IPS DF 4.7 (cell line): Measurements from ENCODE around the gene FHIP2A.
"Not testable (repeated sequence)": the region's sequence is repeated elsewhere in the genome, so short reads cannot be mapped to it uniquely, and the experiment has no call there.

Experiments used
- DNase-seq: peaks from one replicate; pipeline ENCODE4 v3.0.0-alpha.2; 2013; ENCODE audit warnings: low spot score; ENCODE audit errors: extremely low read depth

FHIP2A gene, protein sequence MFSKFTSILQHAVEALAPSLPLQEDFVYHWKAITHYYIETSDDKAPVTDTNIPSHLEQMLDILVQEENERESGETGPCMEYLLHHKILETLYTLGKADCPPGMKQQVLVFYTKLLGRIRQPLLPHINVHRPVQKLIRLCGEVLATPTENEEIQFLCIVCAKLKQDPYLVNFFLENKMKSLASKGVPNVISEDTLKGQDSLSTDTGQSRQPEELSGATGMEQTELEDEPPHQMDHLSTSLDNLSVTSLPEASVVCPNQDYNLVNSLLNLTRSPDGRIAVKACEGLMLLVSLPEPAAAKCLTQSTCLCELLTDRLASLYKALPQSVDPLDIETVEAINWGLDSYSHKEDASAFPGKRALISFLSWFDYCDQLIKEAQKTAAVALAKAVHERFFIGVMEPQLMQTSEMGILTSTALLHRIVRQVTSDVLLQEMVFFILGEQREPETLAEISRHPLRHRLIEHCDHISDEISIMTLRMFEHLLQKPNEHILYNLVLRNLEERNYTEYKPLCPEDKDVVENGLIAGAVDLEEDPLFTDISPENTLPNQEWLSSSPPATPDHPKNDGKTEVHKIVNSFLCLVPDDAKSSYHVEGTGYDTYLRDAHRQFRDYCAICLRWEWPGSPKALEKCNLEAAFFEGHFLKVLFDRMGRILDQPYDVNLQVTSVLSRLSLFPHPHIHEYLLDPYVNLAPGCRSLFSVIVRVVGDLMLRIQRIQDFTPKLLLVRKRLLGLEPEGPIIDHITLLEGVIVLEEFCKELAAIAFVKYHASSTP

DNA sequence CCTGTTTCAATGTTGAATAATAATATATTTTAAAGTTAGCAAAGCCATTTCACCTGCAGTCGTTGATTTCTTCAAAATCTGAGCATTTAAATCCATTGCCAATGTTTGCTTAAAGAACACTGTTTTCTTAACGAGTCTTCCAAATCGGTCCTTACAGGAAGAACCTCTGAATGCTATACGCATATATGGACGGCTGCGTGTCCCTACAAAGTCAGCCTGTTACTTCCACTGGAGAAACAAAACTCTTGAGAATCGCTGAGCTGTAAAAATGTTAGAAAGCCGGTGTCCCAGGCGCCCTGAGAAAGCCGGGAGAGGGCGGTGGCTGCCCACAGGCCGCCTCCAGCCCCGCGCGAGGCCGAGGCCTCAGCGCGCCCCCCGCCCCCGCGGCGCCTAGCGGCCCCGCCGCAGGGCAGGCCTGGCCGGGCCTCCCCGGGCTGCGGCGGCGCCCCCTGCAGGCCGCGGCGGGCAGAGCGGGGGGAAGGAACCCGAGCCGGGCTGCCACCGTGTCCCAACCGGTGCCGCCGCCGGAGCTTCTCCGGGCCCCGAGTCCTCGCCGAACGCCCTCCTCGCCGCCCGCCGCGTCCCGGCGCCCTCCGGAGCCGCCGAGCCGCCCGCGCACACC, at the start of gene FHIP2A:
FHIP2A (plus strand) TSS at position 488 of the 622 bp plus-strand sequence. CDS start 299 bp downstream, outside the sequence.
- DNase-seq: no peak

DNA sequence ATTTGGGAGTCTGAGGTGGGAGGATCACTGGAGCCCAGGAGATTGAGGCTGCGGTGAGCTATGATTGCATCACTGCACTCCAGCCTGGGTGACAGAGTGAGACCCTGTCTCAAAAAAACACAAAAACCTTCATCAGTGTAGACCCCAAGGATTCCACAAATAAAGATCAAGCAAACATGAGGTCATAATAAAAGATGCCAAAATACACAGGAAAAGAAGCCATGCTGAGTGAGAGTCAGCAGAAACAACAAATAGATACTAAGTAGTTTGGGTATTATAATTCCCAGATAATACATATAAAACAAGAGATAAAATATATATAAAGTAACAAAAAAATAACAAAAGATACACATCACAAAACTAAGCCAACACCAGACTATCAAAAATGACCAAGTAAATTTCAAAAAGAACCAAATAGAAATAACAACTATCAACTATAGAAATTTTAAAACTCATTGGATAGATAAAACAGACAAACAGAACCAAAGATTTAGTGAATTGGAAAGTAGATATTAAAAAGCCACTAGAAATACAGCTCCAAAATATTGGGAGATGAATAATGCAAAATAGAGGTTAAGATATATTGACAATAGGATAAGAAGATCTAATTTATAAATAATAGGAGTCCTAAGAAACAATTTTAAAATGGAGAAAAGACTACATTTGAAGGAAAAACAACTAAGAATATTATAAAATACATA, 48.9 kb upstream of the FHIP2A start:
- no peak for DNase-seq

DNA sequence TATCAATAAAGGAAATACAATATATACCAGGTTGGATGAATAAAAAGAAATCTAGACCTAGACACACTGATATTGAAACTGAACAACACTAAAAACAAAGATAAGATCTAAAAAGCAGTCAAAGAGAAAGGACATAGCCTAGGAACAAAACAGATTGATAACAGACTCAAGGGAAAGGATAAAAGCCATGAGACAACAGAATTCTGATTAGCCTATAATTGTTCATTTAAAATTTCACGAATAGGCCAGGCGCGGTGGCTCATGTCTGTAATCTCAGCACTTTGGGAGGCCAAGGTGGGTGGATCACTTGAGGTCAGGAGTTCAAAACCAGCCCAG, 48.4 kb upstream of the FHIP2A start:
- no peak for DNase-seq

DNA sequence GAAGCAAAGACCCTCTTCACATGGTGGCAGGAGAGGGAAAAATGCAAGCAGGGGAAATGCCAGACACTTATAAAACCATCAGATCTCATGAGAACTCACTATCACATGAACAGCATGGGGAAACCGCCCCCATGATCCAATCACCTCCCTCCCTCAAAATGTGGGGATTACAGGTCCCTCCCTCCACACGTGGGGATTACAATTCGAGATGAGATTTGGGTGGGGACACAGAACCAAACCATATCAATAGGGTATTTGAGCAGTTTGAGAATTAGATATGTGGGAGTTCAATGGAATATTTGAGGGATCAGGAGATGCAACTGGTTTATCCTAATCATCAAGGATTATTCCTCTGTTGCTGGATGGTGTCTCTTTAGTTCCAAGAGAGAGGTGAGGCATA, 46.5 kb upstream of the FHIP2A start:
- DNase-seq: not testable (repeated sequence)

DNA sequence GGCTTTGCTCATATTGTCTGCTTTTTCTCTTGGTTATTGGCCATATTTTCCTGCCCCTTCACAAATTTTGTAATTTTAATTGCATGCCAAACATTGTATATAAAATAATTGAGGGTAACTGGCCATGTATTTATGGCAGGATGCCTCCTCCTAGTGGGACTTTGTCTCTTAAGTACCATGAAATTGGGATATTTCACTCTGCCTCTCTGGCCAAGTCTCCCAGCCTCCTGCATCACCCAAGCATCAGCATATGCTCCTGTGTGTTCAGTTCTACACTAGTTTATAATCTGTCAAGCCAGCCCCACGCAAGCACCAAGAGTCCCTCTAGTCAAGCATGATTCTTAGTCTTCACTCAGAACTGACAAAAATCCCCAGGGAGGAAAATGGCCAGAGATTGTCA, 44.2 kb upstream of the FHIP2A start:
- no peak for DNase-seq

DNA sequence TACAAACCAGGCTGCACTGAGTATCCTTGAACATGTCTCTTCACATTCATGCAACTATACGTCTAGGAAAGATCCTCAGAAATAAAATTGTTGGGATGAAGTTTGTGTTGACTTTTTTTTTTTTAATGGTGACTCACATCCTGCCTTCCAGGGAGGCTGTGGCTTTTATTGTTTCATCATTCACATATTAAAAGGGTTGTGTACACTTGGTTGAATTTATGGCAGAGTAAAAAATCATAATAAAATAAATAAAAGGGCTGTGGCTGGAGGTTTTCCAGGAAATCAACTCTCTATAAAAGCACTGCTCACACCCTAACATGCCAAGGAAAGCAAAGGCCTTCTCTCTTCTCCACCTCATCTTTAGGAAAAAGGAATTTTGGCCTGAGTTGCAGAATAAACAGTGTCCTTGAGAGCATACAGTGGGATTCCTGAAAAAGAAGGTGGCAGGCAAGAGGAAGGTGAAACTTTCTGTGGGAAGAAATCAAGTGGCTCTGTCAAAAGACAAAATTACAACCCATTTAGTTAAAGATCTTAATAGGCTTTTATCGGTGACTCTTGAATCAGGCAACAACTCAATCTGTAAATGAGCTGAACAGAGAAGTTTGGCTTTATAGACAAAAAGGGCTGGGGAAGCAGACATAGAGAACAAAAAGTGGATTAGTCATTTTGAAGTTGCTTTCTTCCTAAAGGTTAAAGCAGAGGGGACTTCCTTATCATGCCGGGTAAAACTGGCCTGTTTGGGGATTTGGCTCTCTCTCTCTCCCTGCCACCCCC, 41.6 kb upstream of the FHIP2A start:
- no peak for DNase-seq

DNA sequence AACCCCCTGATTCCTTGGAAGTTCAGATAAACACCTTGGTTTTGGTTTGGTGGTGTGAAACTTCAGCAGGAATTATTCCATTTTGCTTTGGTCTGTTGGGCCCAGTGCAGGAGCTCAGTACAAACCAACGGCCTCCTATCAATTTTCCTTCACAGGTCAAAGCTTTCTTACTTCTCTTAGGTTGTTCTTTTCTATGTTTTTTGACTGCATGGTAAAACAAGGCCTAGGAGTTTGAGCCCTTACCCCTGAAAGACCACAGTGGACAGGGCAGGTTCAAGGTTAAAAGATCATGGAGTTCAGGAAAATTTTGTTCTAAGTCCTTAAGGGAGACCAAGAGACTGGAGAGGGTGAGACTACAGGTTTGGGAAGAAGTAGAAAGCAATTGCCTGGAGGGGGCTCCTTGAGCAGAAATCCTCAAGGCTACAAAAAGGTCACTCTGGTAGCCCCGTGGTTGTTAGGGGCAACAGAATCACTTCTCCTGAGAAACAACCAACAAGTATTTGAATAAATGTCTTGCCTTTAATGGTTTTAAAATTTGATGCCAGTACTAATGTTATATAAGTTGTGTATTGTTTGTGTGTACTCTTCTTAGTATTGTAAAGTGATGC, 40.9 kb upstream of the FHIP2A start:
- DNase-seq: no peak

DNA sequence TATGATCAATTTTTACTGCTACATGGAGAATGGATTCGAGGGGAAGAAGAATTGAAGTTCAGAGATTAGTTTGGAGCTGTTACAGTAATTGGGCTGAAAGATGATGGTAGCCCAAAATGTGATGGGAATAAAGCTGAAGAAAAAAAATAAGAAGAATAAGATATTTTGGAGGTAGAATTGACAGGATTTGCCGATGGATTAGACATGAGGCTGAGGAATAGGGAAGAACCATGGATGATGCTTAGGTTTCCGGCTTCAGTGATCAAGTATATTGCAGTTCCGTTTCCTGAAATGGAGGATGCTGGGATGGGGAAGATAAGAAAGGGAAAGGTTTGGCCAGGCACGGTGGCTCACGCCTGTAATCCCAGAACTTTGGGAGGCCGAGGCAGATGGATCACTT, 38.9 kb upstream of the FHIP2A start:
- no peak for DNase-seq

DNA sequence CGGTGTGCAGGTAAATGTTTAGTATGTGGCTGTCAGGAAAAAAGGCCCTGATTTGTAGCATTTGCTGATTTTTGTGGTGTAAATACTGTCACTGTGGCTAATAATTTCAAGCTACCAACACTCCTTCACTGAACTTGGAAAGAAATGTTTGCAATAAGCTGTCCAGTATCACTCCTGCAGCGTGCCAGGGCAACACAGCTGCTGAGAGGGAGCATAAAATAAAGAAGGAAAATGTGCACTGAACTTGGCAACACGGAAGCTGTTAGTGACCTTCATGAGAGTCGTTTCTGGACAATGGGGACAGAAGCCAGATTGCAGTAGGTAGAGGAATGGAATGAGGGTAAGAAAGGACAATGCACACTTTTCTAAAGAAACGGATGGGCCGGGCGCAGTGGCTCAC, 37.9 kb upstream of the FHIP2A start:
- DNase-seq: no peak

DNA sequence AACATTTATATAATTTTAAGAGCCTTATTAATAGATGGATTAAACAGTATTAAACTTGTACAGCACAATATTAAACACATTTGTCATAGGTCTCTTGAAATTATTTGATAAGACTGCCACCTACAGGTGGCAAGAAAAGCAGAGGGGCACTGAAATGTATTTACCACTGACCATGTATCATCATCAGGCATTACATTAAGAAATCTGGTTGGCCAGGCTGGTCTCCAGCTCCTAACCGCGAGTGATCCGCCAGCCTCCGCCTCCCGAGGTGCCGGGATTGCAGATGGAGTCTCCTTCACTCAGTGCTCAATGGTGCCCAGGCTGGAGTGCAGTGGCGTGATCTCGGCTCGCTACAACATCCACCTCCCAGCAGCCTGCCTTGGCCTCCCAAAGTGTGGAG, 35.1 kb upstream of the FHIP2A start:
- not testable (repeated sequence) for DNase-seq

DNA sequence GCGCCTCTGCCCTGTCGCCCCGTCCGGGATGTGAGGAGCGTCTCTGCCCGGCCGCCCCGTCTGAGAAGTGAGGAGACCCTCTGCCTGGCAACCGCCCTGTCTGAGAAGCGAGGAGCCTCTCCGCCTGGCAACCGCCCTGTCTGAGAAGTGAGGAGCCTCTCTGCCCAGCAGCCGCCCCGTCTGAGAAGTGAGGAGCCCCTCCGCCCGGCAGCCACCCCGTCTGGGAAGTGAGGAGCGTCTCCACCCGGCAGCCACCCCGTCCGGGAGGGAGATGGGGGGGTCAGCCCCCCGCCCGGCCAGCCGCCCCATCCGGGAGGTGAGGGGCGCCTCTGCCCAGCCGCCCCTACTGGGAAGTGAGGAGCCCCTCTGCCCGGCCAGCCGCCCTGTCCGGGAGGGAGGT, 34.4 kb upstream of the FHIP2A start:
- DNase-seq: not testable (repeated sequence)

DNA sequence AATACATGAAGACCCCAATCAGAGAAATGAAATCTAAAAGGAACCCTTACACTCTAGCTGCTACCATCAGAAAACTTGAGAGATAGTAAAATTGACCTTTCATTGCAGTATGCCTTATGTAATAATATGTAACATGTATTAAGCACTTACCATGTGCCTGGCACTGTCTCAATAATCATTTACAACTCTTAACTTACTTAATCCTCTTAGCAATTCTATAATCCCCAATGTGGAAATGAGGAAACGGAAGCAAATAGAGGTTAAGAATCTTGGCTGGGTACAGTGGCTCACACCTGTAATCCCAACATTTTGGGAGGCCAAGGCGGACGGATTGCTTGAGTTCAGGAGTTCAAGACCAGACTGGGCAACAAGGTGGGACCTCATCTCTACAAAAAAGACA, 29.8 kb upstream of the FHIP2A start:
- no peak for DNase-seq

DNA sequence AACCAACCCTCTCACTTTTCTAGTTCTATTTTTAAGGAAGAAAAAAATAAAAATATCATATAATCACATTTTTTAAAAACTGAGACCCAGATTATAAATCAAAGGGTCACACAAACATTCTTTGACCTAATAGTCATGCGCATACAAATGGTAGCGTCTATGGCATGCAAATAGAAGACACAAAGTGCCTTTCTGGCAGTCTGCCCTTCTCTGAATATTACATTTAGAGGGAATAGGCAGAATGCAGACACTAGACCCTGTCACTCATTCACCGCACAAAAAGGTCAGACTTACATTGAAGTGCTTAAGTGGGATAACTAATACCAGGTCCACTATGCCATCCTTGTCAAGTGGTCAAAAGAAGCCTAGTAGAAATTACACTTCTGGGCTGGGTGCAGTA, 26.5 kb upstream of the FHIP2A start:
- DNase-seq: no peak

DNA sequence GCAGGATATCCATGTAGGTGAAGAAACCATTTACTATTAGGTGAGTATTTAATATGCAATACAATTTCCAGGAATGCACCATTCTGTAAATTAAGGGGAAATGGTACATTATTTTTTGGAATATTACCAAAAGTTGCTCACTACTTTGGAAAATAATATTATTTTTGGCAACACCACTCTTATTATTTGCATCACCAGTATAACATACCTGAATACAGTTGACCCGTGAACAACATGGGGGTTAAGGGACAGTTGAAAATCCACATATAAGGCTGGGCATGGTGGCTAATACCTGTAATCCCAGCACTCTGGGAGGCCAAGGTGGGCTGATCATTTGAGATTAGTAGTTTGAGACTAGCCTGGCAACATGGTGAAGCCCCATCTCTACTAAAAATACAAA, 21.2 kb upstream of the FHIP2A start:
- DNase-seq: no peak

DNA sequence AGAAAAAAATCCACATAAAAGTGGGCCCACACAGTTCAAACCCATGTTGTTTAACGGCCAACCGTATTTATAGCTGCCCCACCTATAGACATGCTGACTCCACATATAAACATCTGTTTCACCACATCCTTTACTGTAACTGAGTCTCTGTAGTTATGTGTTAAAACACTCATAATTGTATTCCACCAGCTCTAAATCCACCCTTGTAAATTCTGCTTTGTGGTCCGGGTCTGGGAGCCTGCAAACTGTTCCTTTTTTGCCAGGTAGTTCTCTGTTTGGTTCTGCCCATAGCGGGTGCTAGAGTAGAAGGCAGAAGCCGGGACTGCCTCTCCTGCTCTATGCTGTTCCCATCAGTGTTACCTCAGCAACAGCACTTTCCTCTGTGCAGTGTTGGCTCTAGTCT, 20.2 kb upstream of the FHIP2A start:
- DNase-seq: no peak

DNA sequence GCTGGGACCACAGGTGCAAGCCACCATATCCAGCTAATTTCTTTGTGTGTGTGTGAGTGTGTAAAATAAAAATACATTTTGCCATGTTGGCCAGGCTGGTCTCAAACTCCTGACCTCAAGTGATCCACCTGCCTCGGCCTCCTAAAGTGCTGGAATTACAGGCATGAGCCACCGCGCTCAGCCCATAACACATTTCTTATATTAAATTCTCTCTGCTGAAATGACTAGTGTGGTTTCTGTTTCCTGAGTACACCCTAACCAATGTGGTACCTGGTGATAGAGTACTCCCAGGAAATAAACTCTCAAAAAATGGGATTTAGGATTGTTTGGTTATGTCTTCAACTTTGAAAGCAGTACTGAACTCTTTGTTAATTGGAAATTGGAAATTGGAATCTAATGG, 19.4 kb upstream of the FHIP2A start:
- DNase-seq: no peak

DNA sequence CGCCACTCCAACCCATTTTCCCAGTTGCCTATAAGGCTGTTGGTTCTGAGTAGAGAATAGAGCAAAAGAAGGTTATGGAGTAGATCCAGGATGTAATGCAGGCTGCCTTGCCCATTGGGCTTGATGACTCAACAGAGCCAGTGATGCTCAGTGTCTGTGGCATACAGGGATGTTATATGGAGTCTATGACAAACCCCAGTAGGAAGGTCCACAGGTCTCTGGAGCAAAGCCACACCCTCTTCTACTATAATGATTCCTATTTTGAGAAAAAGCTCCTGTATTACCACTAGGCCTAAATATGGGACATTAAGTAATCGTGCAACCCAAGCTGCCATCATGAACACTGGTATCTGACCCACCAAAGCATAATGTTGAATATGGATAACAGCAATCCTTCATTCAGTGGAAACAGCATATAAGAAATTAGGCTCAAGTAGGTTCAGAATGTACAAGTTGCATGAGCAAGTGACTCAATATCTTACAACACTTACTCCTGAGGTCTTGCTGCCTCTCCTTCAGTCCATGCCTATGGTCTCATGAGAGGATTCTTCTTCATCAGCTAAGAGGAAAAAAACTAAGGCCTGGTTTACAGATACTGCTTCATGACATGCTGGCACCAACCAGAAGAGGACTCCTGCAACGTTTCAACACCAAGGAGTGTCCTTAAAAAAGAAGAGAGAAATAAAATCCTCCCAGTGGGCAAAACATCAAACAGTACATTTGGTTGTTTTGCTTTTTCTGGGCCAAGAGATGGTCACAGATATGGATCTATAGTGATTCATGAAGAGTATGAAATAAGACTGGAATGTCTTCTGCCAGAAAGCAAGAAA, 14.8 kb upstream of the FHIP2A start:
- no peak for DNase-seq

DNA sequence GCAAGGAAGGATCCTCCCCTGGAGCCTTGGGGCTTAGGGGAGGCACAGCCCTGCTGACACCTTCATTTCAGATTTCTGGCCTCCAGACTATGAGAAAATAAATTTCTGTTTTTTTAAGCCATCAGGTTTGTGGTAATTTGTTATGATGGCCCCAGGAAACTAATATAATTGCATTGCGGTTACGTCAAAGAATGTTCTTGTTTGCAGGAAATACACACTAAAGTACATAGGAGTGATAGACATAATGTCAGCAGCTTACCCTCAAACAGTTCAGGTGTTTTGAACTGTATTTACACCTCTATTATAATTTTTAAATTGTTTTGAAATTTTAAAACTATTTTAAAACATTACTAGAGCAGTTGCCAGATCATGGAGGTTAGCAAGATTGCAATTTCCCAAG, 12.6 kb upstream of the FHIP2A start:
- no peak for DNase-seq

DNA sequence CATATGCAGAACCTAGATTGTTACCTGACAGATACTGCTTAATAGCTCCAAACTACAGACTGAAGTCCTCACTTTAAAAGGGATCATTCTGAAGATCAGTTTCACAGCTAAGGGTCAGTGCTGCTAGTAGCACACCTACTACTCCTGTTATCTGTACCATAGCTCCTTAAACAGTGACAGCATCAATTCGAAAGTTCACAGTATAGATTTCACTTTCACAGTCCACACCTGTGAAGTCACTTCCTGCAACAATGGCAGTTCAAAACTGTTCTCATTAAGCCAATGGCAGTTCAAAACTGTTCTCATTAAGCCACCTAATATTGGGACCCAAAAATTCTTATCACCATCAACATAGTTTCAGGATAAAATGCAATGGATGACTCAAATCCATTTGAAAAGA, 10.7 kb upstream of the FHIP2A start:
- no peak for DNase-seq

DNA sequence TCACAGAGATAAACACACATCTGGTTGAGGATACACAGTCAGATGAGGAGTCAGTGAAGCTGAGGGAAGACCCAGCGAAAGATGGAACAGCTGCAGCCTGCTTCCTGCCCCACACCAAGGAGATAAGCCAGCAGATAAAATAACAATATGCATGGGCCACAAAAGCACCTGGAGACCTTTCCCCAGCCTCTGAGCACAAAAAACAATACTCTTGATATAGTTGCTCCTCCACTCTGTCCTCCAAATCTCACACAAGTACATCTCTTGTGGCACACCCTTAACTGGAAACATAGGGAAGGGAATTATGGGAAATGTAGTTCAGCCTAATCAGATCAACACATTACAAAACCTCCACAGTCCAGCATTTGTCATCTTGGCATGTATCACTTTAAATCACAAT, 9.7 kb upstream of the FHIP2A start:
- no peak for DNase-seq
